ENCODE results near the gene FAM168B.

DNA sequence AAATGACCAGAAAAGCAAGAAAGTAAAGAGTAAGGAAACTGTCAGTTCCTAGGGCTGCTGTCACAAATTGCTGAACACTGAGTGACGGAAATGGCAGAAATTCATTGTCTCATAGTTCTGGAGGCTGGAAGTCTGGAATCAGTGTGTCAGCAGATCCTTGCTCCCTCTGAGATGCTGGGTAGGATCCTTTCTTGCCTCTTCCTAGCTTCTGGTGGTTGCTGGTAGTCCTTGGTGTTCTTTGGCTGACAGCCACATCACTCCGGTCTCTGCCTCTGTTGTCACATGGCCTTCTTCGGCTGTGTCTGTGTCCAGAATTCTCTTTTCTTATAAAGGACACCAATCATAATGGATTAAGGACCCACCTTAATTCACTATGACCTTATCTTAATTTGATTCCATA is 33.8 kb upstream of the FAM168B start:
- TF ChIP-seq, protein P1, sequence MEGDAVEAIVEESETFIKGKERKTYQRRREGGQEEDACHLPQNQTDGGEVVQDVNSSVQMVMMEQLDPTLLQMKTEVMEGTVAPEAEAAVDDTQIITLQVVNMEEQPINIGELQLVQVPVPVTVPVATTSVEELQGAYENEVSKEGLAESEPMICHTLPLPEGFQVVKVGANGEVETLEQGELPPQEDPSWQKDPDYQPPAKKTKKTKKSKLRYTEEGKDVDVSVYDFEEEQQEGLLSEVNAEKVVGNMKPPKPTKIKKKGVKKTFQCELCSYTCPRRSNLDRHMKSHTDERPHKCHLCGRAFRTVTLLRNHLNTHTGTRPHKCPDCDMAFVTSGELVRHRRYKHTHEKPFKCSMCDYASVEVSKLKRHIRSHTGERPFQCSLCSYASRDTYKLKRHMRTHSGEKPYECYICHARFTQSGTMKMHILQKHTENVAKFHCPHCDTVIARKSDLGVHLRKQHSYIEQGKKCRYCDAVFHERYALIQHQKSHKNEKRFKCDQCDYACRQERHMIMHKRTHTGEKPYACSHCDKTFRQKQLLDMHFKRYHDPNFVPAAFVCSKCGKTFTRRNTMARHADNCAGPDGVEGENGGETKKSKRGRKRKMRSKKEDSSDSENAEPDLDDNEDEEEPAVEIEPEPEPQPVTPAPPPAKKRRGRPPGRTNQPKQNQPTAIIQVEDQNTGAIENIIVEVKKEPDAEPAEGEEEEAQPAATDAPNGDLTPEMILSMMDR (conservative IDR thresholded peaks at IDR 0.05), result no peak
- no peak for TF ChIP-seq EZH2 (IDR thresholded peaks at IDR 0.05; ENCODE audit: low read depth)
